SK-N-SH (cell line): Measurements from ENCODE around the gene PABPN1L. TPM values are rescaled to one million over a fixed set of nuclear protein-coding genes. Genes with fewer than 3 reads are reported as not detected.

Experiments
- CTCF ChIA-PET: fragments of 300-600, 350-600 bp; formaldehyde crosslinking; extraction: SDS; loops from one replicate; lab custom pipeline; 2021; lab: Yijun Ruan, JAX
- POLR2A ChIA-PET: fragments of 350-600 bp; sonication (Branson Sonifier 250); formaldehyde crosslinking; extraction: SDS; loops from one replicate; lab custom pipeline; 2020; ENCODE audit warnings: antibody characterized with exemption, inconsistent platforms; lab: Yijun Ruan, JAX
- DNase-seq: peaks from one replicate; pipeline ENCODE4 v3.0.0; 2012
- H2AFZ ChIP-seq: fragments of 200-600 bp; sonication (generic); 2 replicates; pipeline ENCODE4 v1.8.1; 2016; ENCODE audit warnings: antibody characterized with exemption, mild to moderate bottlenecking, low read depth
- H3F3A ChIP-seq: fragments of 200-600 bp; sonication (generic); replicated peaks from 2 replicates; pipeline ENCODE3; 2016; ENCODE audit warnings: antibody characterized with exemption, mild to moderate bottlenecking; ENCODE audit not compliant: insufficient read depth
- H3K27ac ChIP-seq, 2 experiments: fragments of 200-500 bp in 1 of 2; fragments of 200-600 bp in 1 of 2; sonication (Bioruptor generic) in 1 of 2; sonication (generic), shearing (Covaris generic) in 1 of 2; 2 replicates each; pipeline versions ENCODE4 v1.5.1 to v1.6.1; 2014 to 2016; ENCODE audit warnings: low read depth in 2 of 2, inconsistent platforms in 1 of 2, low read length in 1 of 2, mild to moderate bottlenecking in 1 of 2, mixed read lengths in 1 of 2
- H3K27me3 ChIP-seq: fragments of 200-600 bp; sonication (generic), shearing (Covaris generic); 2 replicates; pipeline ENCODE4 v1.6.1; 2016; ENCODE audit warnings: mixed run types; ENCODE audit not compliant: insufficient read depth
- H3K36me3 ChIP-seq, 2 experiments: fragments of 200-500 bp in 1 of 2; fragments of 200-600 bp in 1 of 2; sonication (Bioruptor generic) in 1 of 2; sonication (generic) in 1 of 2; replicated peaks in 1 of 2; 2 replicates each; pipeline versions ENCODE3 to v1.5.1; 2014 to 2016; ENCODE audit warnings: low read length in 1 of 2, mild to moderate bottlenecking in 1 of 2; ENCODE audit not compliant: insufficient read depth in 2 of 2, control insufficient read depth in 1 of 2
- H3K4me1 ChIP-seq, 2 experiments: fragments of 200-500 bp in 1 of 2; fragments of 200-600 bp in 1 of 2; sonication (Bioruptor generic) in 1 of 2; sonication (generic), shearing (Covaris generic) in 1 of 2; 2 replicates each; pipeline versions ENCODE4 v1.5.1 to v1.6.1; 2014 to 2016; ENCODE audit warnings: low read depth in 1 of 2, low read length in 1 of 2, mixed run types in 1 of 2; ENCODE audit not compliant: insufficient read depth in 2 of 2, control insufficient read depth in 1 of 2
- H3K4me2 ChIP-seq: fragments of 200-600 bp; sonication (generic), shearing (Covaris generic); 2 replicates; pipeline ENCODE4 v1.6.1; 2017; ENCODE audit warnings: mixed run types
- H3K4me3 ChIP-seq, 2 experiments: fragments of 200-500 bp in 1 of 2; fragments of 200-600 bp in 1 of 2; sonication (Bioruptor generic) in 1 of 2; sonication (generic), shearing (Covaris generic) in 1 of 2; 2 replicates each; pipeline versions ENCODE4 v1.5.1 to v1.8.1; 2014 to 2016; ENCODE audit warnings: low read depth in 2 of 2, inconsistent platforms in 1 of 2, low read length in 1 of 2, mild to moderate bottlenecking in 1 of 2, mixed read lengths in 1 of 2, moderate library complexity in 1 of 2
- H3K79me2 ChIP-seq: fragments of 200-600 bp; sonication (generic); 2 replicates; pipeline ENCODE4 v1.8.1; 2017; ENCODE audit warnings: mild to moderate bottlenecking; ENCODE audit not compliant: insufficient read depth
- H3K9ac ChIP-seq: fragments of 200-600 bp; sonication (generic); 2 replicates; pipeline ENCODE4 v1.6.1; 2017; ENCODE audit warnings: mixed run types
- H3K9me2 ChIP-seq: fragments of 200-600 bp; sonication (generic); 2 replicates; pipeline ENCODE4 v1.6.1; 2017; ENCODE audit warnings: mixed run types
- H3K9me3 ChIP-seq: fragments of 200-600 bp; sonication (generic); 2 replicates; pipeline ENCODE4 v1.6.1; 2017; ENCODE audit warnings: mixed run types, mild to moderate bottlenecking, moderate library complexity
- H4K20me1 ChIP-seq: fragments of 200-600 bp; sonication (generic); 2 replicates; pipeline ENCODE4 v1.6.1; 2017; ENCODE audit warnings: mild to moderate bottlenecking, mixed run types; ENCODE audit not compliant: insufficient read depth
- CHD2 ChIP-seq: fragments of 150-350 bp; IDR thresholded peaks from 2 replicates; pipeline ENCODE4 v1.6.1; 2018; ENCODE audit warnings: low read length; ENCODE audit not compliant: partially characterized antibody
- EP300 ChIP-seq, 2 experiments: IDR thresholded peaks; 2 replicates each; pipeline versions ENCODE4 v1.4.0 to v1.6.1; 2012; ENCODE audit warnings: borderline replicate concordance in 1 of 2, low read depth in 1 of 2, low read length in 1 of 2
- EZH2phosphoT487 ChIP-seq: fragments of 200-600 bp; sonication (generic); IDR thresholded peaks from 2 replicates; pipeline ENCODE4 v1.6.1; 2017; ENCODE audit warnings: low read depth, mixed run types, mild to moderate bottlenecking, antibody characterized with exemption, moderate library complexity, borderline replicate concordance
- FOSL2 ChIP-seq: IDR thresholded peaks from 2 replicates; pipeline ENCODE4 v1.4.0; 2012; ENCODE audit warnings: low read depth, mild to moderate bottlenecking, moderate library complexity, borderline replicate concordance
- FOXM1 ChIP-seq: IDR thresholded peaks from 2 replicates; pipeline ENCODE4 v1.4.0; 2012; ENCODE audit warnings: low read depth, mild to moderate bottlenecking
- JUND ChIP-seq: IDR thresholded peaks from 2 replicates; pipeline ENCODE4 v1.4.0; 2012
- MXI1 ChIP-seq: IDR thresholded peaks from 2 replicates; pipeline ENCODE4 v1.6.1; 2012; ENCODE audit warnings: mild to moderate bottlenecking, low read depth, low read length, improper control_type of control experiment
- NFIC ChIP-seq: IDR thresholded peaks from 2 replicates; pipeline ENCODE4 v1.4.0; 2012; ENCODE audit warnings: borderline replicate concordance
- RAD21 ChIP-seq: IDR thresholded peaks from 2 replicates; pipeline ENCODE4 v1.6.1; 2012; ENCODE audit warnings: mild to moderate bottlenecking, low read length
- RCOR1 ChIP-seq: fragments of 150-350 bp; IDR thresholded peaks from 2 replicates; pipeline ENCODE4 v1.6.1; 2017; ENCODE audit warnings: antibody characterized with exemption, low read length
- RXRA ChIP-seq: IDR thresholded peaks from 2 replicates; pipeline ENCODE4 v1.4.0; 2012; ENCODE audit warnings: low read depth, mild to moderate bottlenecking, borderline replicate concordance
- SIN3A ChIP-seq: IDR thresholded peaks from 2 replicates; pipeline ENCODE4 v1.6.1; 2012; ENCODE audit warnings: low read depth, mild to moderate bottlenecking, low read length, moderate library complexity, borderline replicate concordance
- SMC3 ChIP-seq: IDR thresholded peaks from 2 replicates; pipeline ENCODE4 v1.6.1; 2012; ENCODE audit warnings: low read depth, low read length, improper control_type of control experiment
- TAF1 ChIP-seq: IDR thresholded peaks from 2 replicates; pipeline ENCODE4 v1.6.1; 2012; ENCODE audit warnings: low read depth, mild to moderate bottlenecking, low read length, moderate library complexity, borderline replicate concordance
- USF2 ChIP-seq: fragments of 150-350 bp; IDR thresholded peaks from 2 replicates; pipeline ENCODE4 v1.6.1; 2017; ENCODE audit warnings: antibody characterized with exemption, low read length, low read depth, borderline replicate concordance
- YY1 ChIP-seq: IDR thresholded peaks from 2 replicates; pipeline ENCODE4 v1.4.0; 2012; ENCODE audit warnings: low read depth, mild to moderate bottlenecking
- WGBS: methylation state at CpG from one replicate; pipeline ENCODE4 v1.1.6; 2017; ENCODE audit warnings: low lambda C conversion rate; 5-methylcytosine and 5-hydroxymethylcytosine counted together
- polyA plus RNA-seq, 3 experiments: library from polyadenylated mRNA; depleted of rRNA; stranded (reverse); fragments of >200 nt; gene quantifications; 2 replicates each; pipeline ENCODE4 v1.2.3, GENCODE V29; 2012
- TF ChIP-seq, protein P1 (sequence below): fragments of 200-600 bp; sonication (generic); IDR thresholded peaks from 2 replicates; pipeline ENCODE4 v1.6.1; 2017; ENCODE audit warnings: antibody characterized with exemption, mild to moderate bottlenecking, moderate library complexity
- TF ChIP-seq, protein P2 (sequence below): IDR thresholded peaks from 2 replicates; pipeline ENCODE4 v1.4.0; 2012; ENCODE audit warnings: low read depth
- TF ChIP-seq, protein P3 (sequence below): IDR thresholded peaks from 2 replicates; pipeline ENCODE4 v1.6.1; 2012; ENCODE audit warnings: mild to moderate bottlenecking, low read depth, low read length, moderate library complexity

Gene PABPN1L
- polyA plus RNA-seq, 1 of the 3 experiments (the other 2 are of a cell fraction) = not detected

DNA sequence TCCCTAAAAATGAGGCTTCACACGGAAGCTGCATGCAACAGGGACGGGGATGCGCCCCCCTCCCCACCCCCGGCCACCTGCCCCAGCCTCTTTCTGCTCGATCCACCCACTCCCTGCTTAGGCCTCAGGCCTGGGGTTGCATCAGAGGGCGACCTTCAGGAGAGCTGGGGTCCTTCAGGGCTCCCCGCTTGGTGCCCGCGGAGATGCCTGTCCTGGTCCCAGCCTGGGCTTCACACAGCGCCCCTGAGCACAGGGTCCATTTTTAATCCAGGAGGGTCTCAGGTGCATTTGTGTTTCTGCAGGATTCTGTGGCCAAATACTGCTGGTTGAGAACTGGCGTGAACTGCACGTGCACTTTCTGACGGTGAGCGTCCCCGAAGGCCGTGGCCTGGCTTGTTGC, 47.3 kb downstream of the PABPN1L start:
- H3K36me3 ChIP-seq = peaks cover 0 to 8% of the 10 kb centered on the region in 2 experiments
- no peak overlapping the region for H3K27ac ChIP-seq
- no peak overlapping the region for H3K4me3 ChIP-seq
- H3K9me3 ChIP-seq = no peaks in the 10 kb centered on the region
- H3K27me3 ChIP-seq = no peaks in the 10 kb centered on the region
- H4K20me1 ChIP-seq = no peaks in the 10 kb centered on the region
- H2AFZ ChIP-seq = no peak overlapping the region
- no peaks in the 10 kb centered on the region for H3F3A ChIP-seq
- H3K4me1 ChIP-seq = peaks cover 0 to 7% of the 10 kb centered on the region in 2 experiments; a peak in 1 of 4 replicates
- 85% methylated on average over 12 of the region's 16 CpGs for WGBS
- TF ChIP-seq, protein P1, sequence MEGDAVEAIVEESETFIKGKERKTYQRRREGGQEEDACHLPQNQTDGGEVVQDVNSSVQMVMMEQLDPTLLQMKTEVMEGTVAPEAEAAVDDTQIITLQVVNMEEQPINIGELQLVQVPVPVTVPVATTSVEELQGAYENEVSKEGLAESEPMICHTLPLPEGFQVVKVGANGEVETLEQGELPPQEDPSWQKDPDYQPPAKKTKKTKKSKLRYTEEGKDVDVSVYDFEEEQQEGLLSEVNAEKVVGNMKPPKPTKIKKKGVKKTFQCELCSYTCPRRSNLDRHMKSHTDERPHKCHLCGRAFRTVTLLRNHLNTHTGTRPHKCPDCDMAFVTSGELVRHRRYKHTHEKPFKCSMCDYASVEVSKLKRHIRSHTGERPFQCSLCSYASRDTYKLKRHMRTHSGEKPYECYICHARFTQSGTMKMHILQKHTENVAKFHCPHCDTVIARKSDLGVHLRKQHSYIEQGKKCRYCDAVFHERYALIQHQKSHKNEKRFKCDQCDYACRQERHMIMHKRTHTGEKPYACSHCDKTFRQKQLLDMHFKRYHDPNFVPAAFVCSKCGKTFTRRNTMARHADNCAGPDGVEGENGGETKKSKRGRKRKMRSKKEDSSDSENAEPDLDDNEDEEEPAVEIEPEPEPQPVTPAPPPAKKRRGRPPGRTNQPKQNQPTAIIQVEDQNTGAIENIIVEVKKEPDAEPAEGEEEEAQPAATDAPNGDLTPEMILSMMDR = no peak
- TF ChIP-seq NFIC = no peak
- no peak for TF ChIP-seq FOXM1
- TF ChIP-seq SMC3 = no peak
- TF ChIP-seq SIN3A = no peak
- ChIA-PET POLR2A (no interaction called here), CTCF (interaction anchor here (1.7 to 4.0 kb wide), 3 partner anchors 10 to 348 kb away, joined by 4 to 13 read pairs (median 10); partner anchors contain the start of genes GALNS and TRAPPC2L)
- H3K79me2 ChIP-seq = no peaks in the 10 kb centered on the region
- no peak overlapping the region for H3K4me2 ChIP-seq
- H3K9ac ChIP-seq = no peak overlapping the region
- H3K9me2 ChIP-seq = no peaks in the 10 kb centered on the region
- DNase-seq = no peak

GRCh38 chr16:88818575-88818874, 47.9 kb downstream of the PABPN1L start:
- Histone ChIP-seq H3K4me2 (no peak overlapping the region), H3K79me2 (no peaks in the 10 kb centered on the region), H2AFZ (no peak overlapping the region), H3K27ac (no peak overlapping the region), H4K20me1 (no peaks in the 10 kb centered on the region), H3F3A (no peaks in the 10 kb centered on the region), H3K4me1 (peaks cover 0 to 7% of the 10 kb centered on the region in 2 experiments; a peak in 1 of 4 replicates), H3K9ac (no peak overlapping the region), H3K9me2 (no peaks in the 10 kb centered on the region), H3K9me3 (no peaks in the 10 kb centered on the region)
- ChIA-PET POLR2A (no interaction called here), CTCF (interaction anchor here (1.0 to 2.5 kb wide), 4 partner anchors 9 to 349 kb away, joined by 3 to 10 read pairs (median 4); no protein-coding TSS in a partner anchor)
- DNase-seq = no peak
- no peak for TF ChIP-seq FOXM1
- TF ChIP-seq, protein P2, sequence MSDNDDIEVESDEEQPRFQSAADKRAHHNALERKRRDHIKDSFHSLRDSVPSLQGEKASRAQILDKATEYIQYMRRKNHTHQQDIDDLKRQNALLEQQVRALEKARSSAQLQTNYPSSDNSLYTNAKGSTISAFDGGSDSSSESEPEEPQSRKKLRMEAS = no peak
- TF ChIP-seq FOSL2 = no peak
- TF ChIP-seq, protein P1 = no peak
- TF ChIP-seq TAF1 = no peak
- no peak for TF ChIP-seq RAD21
- TF ChIP-seq YY1 = no peak
- TF ChIP-seq JUND = no peak
- TF ChIP-seq MXI1 = no peak
- no peak for TF ChIP-seq SMC3
- TF ChIP-seq RXRA = no peak
- no peak for TF ChIP-seq EP300 (IDR thresholded peaks at IDR 0.05; ENCODE audit: borderline replicate concordance in 1 of 2, low read depth in 1 of 2, low read length in 1 of 2)
- TF ChIP-seq, protein P3, sequence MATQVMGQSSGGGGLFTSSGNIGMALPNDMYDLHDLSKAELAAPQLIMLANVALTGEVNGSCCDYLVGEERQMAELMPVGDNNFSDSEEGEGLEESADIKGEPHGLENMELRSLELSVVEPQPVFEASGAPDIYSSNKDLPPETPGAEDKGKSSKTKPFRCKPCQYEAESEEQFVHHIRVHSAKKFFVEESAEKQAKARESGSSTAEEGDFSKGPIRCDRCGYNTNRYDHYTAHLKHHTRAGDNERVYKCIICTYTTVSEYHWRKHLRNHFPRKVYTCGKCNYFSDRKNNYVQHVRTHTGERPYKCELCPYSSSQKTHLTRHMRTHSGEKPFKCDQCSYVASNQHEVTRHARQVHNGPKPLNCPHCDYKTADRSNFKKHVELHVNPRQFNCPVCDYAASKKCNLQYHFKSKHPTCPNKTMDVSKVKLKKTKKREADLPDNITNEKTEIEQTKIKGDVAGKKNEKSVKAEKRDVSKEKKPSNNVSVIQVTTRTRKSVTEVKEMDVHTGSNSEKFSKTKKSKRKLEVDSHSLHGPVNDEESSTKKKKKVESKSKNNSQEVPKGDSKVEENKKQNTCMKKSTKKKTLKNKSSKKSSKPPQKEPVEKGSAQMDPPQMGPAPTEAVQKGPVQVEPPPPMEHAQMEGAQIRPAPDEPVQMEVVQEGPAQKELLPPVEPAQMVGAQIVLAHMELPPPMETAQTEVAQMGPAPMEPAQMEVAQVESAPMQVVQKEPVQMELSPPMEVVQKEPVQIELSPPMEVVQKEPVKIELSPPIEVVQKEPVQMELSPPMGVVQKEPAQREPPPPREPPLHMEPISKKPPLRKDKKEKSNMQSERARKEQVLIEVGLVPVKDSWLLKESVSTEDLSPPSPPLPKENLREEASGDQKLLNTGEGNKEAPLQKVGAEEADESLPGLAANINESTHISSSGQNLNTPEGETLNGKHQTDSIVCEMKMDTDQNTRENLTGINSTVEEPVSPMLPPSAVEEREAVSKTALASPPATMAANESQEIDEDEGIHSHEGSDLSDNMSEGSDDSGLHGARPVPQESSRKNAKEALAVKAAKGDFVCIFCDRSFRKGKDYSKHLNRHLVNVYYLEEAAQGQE = no peak
- no peak for TF ChIP-seq EZH2phosphoT487
- no peak for TF ChIP-seq CHD2
- TF ChIP-seq USF2 = no peak
- no peak for TF ChIP-seq RCOR1
- TF ChIP-seq, all 33 proteins: peak for 0
- H3K36me3 ChIP-seq = peaks cover 0 to 8% of the 10 kb centered on the region in 2 experiments
- no peaks in the 10 kb centered on the region for H3K27me3 ChIP-seq
- no peak overlapping the region for H3K4me3 ChIP-seq
- 91% methylated on average over 16 of the region's 18 CpGs for WGBS
